ENCODE measurements around the gene CDH4.

The CDH4 gene

GRCh38 chr20:61927826-61928541 is 675.9 kb downstream of the CDH4 start:
- no peak for TF ChIP-seq CTCF (IDR thresholded peaks at IDR 0.05; ENCODE audit: low read length, missing control alignments)
- no peak overlapping the region for H3K4me3 ChIP-seq (replicated peaks; ENCODE audit: low read depth, low read length)
- DNase-seq (ENCODE audit: low read depth) = no peak

GRCh38 chr20:61929561-61929960 is 677.5 kb downstream of the CDH4 start:
- H3K4me3 ChIP-seq (replicated peaks; ENCODE audit: low read depth, low read length) = no peak overlapping the region
- TF ChIP-seq CTCF (IDR thresholded peaks at IDR 0.05; ENCODE audit: low read length, missing control alignments) = no peak
- DNase-seq (ENCODE audit: low read depth) = no peak

GRCh38 chr20:61929971-61930666 is 678.1 kb downstream of the CDH4 start:
- TF ChIP-seq CTCF (IDR thresholded peaks at IDR 0.05; ENCODE audit: low read length, missing control alignments) = no peak
- no peak overlapping the region for H3K4me3 ChIP-seq (replicated peaks; ENCODE audit: low read depth, low read length)
- no peak for DNase-seq (ENCODE audit: low read depth)

GRCh38 chr20:61930776-61931475 is 678.9 kb downstream of the CDH4 start:
- DNase-seq (ENCODE audit: low read depth) = no peak
- no peak for TF ChIP-seq CTCF (IDR thresholded peaks at IDR 0.05; ENCODE audit: low read length, missing control alignments)

GRCh38 chr20:61931476-61932198 is 679.6 kb downstream of the CDH4 start:
- DNase-seq (ENCODE audit: low read depth) = no peak
- H3K4me3 ChIP-seq (replicated peaks; ENCODE audit: low read depth, low read length) = no peak overlapping the region
- no peak for TF ChIP-seq CTCF (IDR thresholded peaks at IDR 0.05; ENCODE audit: low read length, missing control alignments)

More at GRCh38 chr20:61930776-61931475, 678.9 kb downstream of the CDH4 start:
- H3K4me3 ChIP-seq (replicated peaks; ENCODE audit: low read depth, low read length) = no peak overlapping the region

- TF ChIP-seq CTCF (IDR thresholded peaks at IDR 0.05; ENCODE audit: low read length, missing control alignments) = no peak
- no peak for DNase-seq (ENCODE audit: low read depth)
These were observed 680.1 kb downstream of the CDH4 start for GRCh38 chr20:61932199-61932592.

More at GRCh38 chr20:61932199-61932592, 680.1 kb downstream of the CDH4 start:
- H3K4me3 ChIP-seq (replicated peaks; ENCODE audit: low read depth, low read length) = no peak overlapping the region
